GM13976 (cell line): Measurements from ENCODE around the gene RGS13.

ENCODE experiments used
- DNase-seq: peaks from one replicate; pipeline ENCODE4 v3.0.0; 2012; ENCODE audit warnings: low spot score
- in situ Hi-C: fragments of 300-500 bp; cut with MboI; formaldehyde crosslinking; loops from one replicate; pipeline ENCODE4 v1.12.0; 2022; ENCODE audit warnings: low sequenced_read_pairs, mixed read lengths, inconsistent platforms; ENCODE audit not compliant: unreplicated experiment
- TF ChIP-seq, protein P1 (sequence below): IDR thresholded peaks from 2 replicates; pipeline ENCODE4 v1.5.1; 2012; ENCODE audit warnings: borderline replicate concordance, mild to moderate bottlenecking; ENCODE audit not compliant: insufficient read depth; ENCODE audit errors: extremely low read depth, missing control alignments, control extremely low read depth

The RGS13 gene

DNA sequence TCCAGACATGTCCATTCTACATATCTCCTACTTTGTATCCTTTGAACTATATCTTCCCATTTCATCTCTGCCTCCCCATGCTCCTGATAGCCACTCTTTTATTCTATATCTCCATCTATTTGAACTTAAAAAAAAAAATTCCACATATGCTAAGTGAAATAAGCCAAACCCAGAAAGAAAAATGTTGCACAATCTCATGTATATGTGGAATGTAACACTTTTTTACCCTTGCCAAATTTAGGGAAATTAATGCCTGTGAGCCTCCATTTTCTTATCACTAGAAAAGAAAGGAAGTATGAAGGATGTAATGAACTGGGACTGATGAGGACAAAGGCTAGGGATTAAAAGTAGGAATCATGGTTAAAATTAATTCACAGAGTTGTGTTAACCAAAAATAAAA lies 53.5 kb downstream of the RGS13 start:
- no peak for DNase-seq
- TF ChIP-seq, protein P1, sequence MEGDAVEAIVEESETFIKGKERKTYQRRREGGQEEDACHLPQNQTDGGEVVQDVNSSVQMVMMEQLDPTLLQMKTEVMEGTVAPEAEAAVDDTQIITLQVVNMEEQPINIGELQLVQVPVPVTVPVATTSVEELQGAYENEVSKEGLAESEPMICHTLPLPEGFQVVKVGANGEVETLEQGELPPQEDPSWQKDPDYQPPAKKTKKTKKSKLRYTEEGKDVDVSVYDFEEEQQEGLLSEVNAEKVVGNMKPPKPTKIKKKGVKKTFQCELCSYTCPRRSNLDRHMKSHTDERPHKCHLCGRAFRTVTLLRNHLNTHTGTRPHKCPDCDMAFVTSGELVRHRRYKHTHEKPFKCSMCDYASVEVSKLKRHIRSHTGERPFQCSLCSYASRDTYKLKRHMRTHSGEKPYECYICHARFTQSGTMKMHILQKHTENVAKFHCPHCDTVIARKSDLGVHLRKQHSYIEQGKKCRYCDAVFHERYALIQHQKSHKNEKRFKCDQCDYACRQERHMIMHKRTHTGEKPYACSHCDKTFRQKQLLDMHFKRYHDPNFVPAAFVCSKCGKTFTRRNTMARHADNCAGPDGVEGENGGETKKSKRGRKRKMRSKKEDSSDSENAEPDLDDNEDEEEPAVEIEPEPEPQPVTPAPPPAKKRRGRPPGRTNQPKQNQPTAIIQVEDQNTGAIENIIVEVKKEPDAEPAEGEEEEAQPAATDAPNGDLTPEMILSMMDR: no peak
- in situ Hi-C loops: no loop called here

DNA sequence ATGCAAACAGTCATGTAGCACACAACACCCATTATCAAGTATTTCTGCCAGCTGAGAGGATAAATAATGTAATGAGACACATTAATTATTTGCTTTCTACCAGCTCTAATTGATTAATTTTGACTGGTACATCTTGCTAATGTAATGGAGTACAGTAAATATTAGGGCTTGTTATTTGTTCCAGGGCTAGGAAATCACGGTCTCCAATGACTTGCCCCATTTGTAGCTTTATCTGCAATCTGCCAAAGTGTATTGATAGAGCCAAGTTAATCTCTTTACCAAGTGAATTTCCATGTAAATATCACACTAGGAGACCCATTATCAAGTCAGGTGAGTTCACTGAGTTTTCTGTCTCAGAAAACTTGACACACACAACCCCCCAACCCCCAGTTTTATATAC lies 55.1 kb downstream of the RGS13 start:
- in situ Hi-C loops: no loop called here
- DNase-seq: no peak

DNA sequence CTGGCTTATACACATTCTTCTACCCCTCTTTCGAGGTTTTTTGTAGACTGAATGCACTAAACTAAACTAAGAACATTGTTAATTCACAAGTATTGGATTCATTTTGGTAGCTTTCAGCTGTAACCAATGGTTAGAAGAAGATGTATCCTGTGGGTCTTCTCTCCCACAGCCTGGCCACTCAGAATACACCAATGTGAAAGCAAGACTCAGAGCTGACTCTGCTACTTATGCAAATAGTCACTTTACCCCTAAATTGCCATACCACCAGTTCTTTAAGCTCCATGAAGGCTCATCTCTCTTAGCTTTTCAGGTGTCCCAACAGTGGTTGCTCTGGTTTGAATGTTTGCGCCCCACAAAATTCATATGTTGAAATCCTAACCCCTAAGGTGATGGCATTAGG lies 60.1 kb downstream of the RGS13 start:
- no peak for DNase-seq
- in situ Hi-C loops: no loop called here
- TF ChIP-seq, protein P1: no peak

More for the DNA sequence above, 55.1 kb downstream of the RGS13 start:
- TF ChIP-seq, protein P1: no peak

DNA sequence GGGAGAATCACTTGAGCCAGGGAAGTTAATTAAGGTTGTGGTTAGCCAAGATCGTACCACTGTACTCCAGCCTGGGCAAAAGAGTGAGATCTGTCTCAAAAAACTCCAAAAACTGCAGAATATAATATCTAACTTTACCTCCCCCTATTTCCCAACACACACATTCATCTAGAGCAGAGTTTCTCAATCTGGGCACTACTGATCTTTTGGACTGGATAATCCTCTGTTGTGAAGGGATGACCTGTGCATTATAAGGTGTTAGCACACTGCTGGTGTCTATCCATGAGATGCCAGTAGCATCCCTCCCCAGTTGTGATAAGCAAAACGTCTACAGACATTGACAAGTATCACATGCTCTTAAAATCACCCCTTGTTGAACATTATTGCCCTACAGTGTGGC lies 61.8 kb downstream of the RGS13 start:
- in situ Hi-C loops: no loop called here
- TF ChIP-seq, protein P1: no peak
- DNase-seq: no peak

DNA sequence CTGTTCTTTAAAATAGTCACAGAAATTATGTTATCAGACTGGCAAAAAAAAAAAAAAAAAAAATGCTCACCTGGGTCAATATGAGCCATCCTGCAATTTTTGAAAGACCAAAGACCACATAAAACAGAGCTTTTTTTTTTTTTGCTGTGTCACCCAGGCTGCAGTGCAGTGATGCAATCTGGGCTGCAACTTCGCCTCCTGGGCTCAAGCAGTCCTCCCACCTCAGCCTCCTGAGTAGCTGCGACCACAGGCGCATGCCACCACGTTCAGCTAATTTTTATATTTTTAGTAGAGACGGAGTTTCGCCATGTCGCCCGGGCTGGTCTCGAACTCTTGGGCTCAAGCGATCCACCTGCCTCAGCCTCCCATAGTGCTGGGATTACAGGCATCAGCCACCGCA lies 62.8 kb downstream of the RGS13 start:
- no peak for DNase-seq
- in situ Hi-C loops: no loop called here
- TF ChIP-seq, protein P1: no peak

DNA sequence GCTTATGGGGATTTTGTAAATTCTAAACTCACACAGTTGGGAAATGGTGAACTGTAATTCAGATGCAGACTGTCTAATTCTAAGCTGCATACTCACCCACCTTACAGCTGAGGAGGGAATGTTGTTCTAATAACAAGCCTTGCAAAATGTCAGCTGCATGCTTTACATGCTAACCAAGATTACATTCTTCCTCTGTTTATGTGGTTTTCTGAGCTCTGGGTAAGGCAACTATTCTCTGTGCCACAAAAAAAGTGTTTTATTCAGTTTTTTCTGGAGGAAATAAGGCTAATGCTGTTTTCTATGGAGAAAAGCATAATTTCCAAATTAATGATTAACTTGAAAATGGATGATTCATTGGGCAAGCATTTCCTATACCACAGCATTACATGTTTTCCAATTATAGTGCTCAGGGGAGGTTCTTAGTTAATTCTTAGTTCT lies 64.9 kb downstream of the RGS13 start:
- in situ Hi-C loops: no loop called here
- DNase-seq: no peak
- TF ChIP-seq, protein P1: no peak
